HepG2 (cell line): ENCODE results near the gene CD3D.

Source experiments
- HCFC1 ChIP-seq: fragments of 150-350 bp; IDR thresholded peaks from 2 replicates; pipeline ENCODE4 v1.6.1; 2014; ENCODE audit warnings: low read depth, low read length
- MAFK ChIP-seq, 2 experiments: IDR thresholded peaks in 1 of 2; conservative IDR thresholded peaks in 1 of 2; 2 replicates each; pipeline ENCODE4 v1.6.1; 2011; ENCODE audit warnings: improper control_type of control experiment in 2 of 2, low read length in 2 of 2
- NFYC ChIP-seq: IDR thresholded peaks from 2 replicates; pipeline ENCODE4 v1.6.1; 2016; ENCODE audit warnings: missing genetic modification reagents, missing compliant biosample characterization
- RFX3 ChIP-seq: IDR thresholded peaks from 2 replicates; pipeline ENCODE4 v1.6.1; 2016; ENCODE audit warnings: missing biosample characterization, missing genetic modification reagents
- TAF1 ChIP-seq: sonication (generic); formaldehyde crosslinking; IDR thresholded peaks from 2 replicates; pipeline ENCODE4 v1.4.0; 2020; ENCODE audit warnings: missing genetic modification reagents
- TBL1XR1 ChIP-seq: fragments of 150-350 bp; IDR thresholded peaks from 2 replicates; pipeline ENCODE4 v1.6.1; 2014; ENCODE audit warnings: borderline replicate concordance, low read length; ENCODE audit not compliant: partially characterized antibody
- ZFP41 ChIP-seq: sonication (generic); formaldehyde crosslinking; IDR thresholded peaks from 2 replicates; pipeline ENCODE4 v1.4.0; 2020; ENCODE audit warnings: mild to moderate bottlenecking, missing genetic modification reagents, borderline replicate concordance

- no peak for TF ChIP-seq HCFC1
- TF ChIP-seq TBL1XR1: no peak
- no peak for TF ChIP-seq MAFK (conservative IDR thresholded peaks at IDR 0.05 in 1 of 2, IDR thresholded peaks at IDR 0.05 in 1 of 2; ENCODE audit: low read length in 2 of 2)
- TF ChIP-seq ZFP41: no peak
- no peak for TF ChIP-seq TAF1 (CRISPR knock-in tag)
- TF ChIP-seq NFYC (CRISPR knock-in tag): no peak
- no peak for TF ChIP-seq RFX3 (CRISPR knock-in tag)
These were observed 10.7 kb upstream of the CD3D start for GRCh38 chr11:118353084-118353710.
